ENCODE measurements around the gene EXD2.
"Not testable (repeated sequence)": the region's sequence is repeated elsewhere in the genome, so short reads cannot be mapped to it uniquely, and the experiment has no call there.

Gene EXD2

GRCh38 chr14:69190191-69190590, 1.1 kb upstream of the EXD2 start:
- no peak for DNase-seq (ENCODE audit: low read depth)
- no peak overlapping the region for H3K4me3 ChIP-seq (ENCODE audit: low read depth, low read length)

- H3K4me3 ChIP-seq (ENCODE audit: low read depth, low read length): no peak overlapping the region
- no peak for DNase-seq (ENCODE audit: low read depth)
Measured at GRCh38 chr14:69193721-69194120, 2.4 kb downstream of the EXD2 start.

DNA sequence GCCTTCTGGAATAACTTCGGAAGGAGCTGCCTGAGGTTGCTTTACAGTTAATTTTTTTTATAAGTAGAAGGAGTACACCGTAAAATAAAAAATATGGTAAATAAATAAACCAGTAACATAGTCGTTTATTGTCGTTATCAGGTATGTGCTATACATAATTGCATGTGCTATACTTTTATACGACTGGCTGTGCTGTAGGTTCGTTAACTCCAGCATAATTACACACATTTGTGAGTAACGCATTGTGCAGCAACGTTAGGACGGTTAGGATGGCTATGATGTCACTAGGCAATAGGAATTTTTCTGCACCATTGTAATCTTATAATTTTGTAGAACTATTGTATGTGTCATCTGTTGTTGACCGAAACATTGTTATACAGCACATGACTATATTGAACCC, 8.5 kb downstream of the EXD2 start:
- H3K4me3 ChIP-seq (ENCODE audit: low read depth, low read length): no peak overlapping the region
- no peak for DNase-seq (ENCODE audit: low read depth)

GRCh38 chr14:69204753-69205152, 13.5 kb downstream of the EXD2 start:
- no peak overlapping the region for H3K4me3 ChIP-seq (ENCODE audit: low read depth, low read length)
- DNase-seq (ENCODE audit: low read depth): no peak

DNA sequence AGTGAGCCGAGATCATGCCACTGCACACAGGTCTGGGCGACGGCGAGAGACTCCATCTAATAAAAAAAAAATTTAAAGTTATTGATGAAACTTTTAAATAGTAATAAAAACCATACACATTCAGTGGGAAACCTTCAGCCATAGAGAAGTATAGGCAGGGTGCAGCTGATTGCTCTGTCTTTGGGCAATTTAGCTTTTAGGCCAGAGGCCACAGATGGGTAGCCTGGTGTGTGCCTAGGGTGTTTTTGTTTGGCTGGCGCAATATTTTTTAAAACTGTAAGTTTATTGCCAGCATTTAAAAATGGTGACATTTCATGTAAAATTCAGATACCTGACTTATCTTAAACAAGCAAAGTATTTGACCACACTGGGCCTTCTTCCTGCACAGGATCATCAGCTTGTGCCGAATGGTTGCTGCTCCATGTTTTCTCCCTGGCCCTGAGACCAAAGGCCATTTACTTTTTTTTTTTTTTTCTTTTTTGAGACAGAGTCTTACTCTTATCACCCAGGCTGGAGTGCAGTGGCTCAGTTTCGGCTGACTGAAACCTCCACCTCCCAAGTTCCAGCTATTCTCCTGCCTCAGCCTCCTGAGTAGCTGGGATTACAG, 16.2 kb downstream of the EXD2 start:
- no peak for DNase-seq (ENCODE audit: low read depth)
- H3K4me3 ChIP-seq (ENCODE audit: low read depth, low read length): no peak overlapping the region

DNA sequence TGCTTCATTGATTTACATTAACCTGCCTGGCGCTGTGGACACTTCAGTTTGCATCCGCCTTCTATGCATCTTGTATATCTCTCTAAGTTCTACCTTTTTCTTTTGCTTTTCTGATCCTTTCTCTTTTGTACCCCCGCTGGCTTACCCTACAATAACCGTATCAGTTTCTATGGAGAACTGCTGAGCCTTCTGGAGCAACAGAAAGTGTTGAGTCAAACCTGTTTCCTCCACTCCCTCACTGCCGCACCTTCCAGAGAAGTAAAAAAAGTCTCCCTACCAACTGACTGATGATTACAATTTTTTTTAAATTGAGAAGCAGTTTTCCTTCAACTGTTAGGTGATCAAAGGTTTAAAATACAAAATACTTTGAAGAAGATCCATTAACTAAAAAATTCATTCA, 17.4 kb downstream of the EXD2 start:
- no peak overlapping the region for H3K4me3 ChIP-seq (ENCODE audit: low read depth, low read length)
- no peak for DNase-seq (ENCODE audit: low read depth)

DNA sequence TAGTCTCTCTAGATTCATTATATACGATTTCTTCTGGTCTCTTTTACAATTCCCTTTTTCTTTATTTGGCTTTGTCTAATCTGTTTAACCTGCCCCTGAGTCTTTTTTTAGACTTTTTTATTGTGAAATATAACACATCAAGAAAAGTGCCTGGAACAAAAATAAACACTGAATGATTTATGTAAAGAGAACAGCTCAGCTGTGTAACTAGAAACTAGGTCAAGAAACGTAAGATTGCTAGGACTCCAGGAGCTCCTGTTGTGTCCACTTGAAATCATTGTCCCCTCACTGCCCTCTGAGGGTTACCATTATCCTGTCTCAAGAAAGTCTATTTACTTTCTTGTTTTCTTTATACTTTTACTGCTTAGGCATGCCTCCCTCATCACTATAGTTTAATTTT, 23.1 kb downstream of the EXD2 start:
- no peak for DNase-seq (ENCODE audit: low read depth)
- no peak overlapping the region for H3K4me3 ChIP-seq (ENCODE audit: low read depth, low read length)

- not testable (repeated sequence) for DNase-seq (ENCODE audit: low read depth); H3K4me3 ChIP-seq (ENCODE audit: low read depth, low read length)
Measured at GRCh38 chr14:69217663-69218062, 26.4 kb downstream of the EXD2 start.

- H3K4me3 ChIP-seq (ENCODE audit: low read depth, low read length): no peak overlapping the region
- DNase-seq (ENCODE audit: low read depth): no peak
Measured at GRCh38 chr14:69224946-69225345, 33.6 kb downstream of the EXD2 start.

DNA sequence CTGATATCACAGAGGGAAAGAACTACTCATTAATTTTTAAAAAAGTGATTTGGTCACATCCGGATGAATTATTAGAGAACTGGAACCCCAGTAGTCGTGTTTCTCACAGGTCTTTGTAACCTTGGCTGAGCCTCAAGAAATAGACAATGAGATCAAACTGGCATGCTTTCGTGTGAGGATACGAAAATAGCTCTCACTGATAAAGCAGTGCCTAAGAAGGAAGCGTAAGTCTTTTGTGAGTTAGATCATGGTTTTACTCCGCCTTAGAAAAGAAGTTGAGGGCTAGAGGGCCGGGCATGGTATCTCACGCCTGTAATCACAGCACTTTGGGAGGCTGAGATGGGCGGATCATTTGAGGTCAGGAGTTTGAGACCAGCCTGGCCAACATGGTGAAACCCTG, 34.9 kb downstream of the EXD2 start:
- DNase-seq (ENCODE audit: low read depth): no peak
- H3K4me3 ChIP-seq (ENCODE audit: low read depth, low read length): no peak overlapping the region

DNA sequence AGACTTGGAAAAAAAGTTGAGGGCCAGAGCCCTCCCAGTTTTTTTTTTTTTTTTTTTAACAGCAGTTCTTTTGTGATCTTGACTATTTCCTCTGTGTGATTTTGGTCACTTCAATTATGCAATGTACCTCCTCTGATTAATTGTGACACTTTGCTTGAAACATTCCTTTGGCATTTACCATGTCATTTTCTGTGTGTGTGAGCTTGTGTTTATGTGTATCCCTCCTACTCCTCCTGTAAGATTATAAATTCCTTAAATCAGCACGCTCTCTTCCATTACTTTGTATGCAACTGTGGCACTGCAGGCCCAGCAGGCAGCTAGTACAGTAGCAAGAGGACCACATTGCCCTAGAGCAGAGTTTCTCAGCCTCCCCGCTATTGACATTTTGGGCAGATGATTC, 35.4 kb downstream of the EXD2 start:
- DNase-seq (ENCODE audit: low read depth): no peak
- no peak overlapping the region for H3K4me3 ChIP-seq (ENCODE audit: low read depth, low read length)

DNA sequence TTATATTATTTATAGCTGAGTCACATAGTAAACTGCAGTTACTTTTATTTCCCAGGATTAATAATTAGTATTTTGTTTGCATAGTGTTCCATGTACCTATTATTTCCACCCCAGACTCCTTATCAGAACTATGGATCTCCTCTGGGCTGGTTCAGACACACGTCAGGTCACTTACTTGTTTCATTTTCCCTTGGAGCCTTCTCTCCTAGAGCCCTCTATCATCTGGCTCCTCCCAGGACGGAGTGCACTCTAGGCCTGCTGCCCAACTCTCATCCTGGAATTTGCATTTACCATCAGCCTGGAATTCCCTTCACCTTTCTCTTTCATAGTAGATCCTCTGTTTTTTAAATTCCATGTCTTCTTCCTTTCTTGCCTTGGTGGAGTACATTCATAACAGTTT, 40.2 kb downstream of the EXD2 start:
- DNase-seq (ENCODE audit: low read depth): no peak
- H3K4me3 ChIP-seq (ENCODE audit: low read depth, low read length): no peak overlapping the region

GRCh38 chr14:69232388-69232787, 41.1 kb downstream of the EXD2 start:
- DNase-seq (ENCODE audit: low read depth): no peak

DNA sequence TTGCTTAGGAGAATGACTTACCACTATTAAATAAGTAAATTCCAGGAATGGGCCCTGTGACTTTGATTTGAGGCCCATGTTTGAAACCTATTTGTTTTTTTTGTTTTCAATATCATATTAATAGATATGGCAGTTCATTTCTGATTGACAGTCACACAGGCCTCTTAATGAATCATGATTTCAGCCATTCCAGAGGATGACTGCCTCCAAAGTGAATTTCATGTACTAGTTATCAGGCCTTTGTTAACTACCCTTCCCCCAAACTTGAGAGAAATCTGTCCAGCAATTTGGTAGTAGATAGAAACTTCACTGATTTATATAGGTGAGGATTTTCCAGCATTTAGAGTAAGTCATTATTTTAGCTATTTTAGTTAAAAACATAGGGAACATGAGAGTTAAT, 42.8 kb downstream of the EXD2 start:
- DNase-seq (ENCODE audit: low read depth): no peak
- no peak overlapping the region for H3K4me3 ChIP-seq (ENCODE audit: low read depth, low read length)

More at GRCh38 chr14:69232388-69232787, 41.1 kb downstream of the EXD2 start:
- H3K4me3 ChIP-seq (ENCODE audit: low read depth, low read length): no peak overlapping the region

GRCh38 chr14:69235708-69236107, 44.4 kb downstream of the EXD2 start:
- DNase-seq (ENCODE audit: low read depth): no peak
- no peak overlapping the region for H3K4me3 ChIP-seq (ENCODE audit: low read depth, low read length)

- no peak overlapping the region for H3K4me3 ChIP-seq (ENCODE audit: low read depth, low read length)
Measured at GRCh38 chr14:69237142-69237541, 45.8 kb downstream of the EXD2 start.

GRCh38 chr14:69237584-69237983, 46.3 kb downstream of the EXD2 start:
- no peak overlapping the region for H3K4me3 ChIP-seq (ENCODE audit: low read depth, low read length)
- no peak for DNase-seq (ENCODE audit: low read depth)

More at GRCh38 chr14:69237142-69237541, 45.8 kb downstream of the EXD2 start:
- DNase-seq (ENCODE audit: low read depth): no peak

GRCh38 chr14:69238883-69239282, 47.6 kb downstream of the EXD2 start:
- no peak overlapping the region for H3K4me3 ChIP-seq (ENCODE audit: low read depth, low read length)
- DNase-seq (ENCODE audit: low read depth): no peak

DNA sequence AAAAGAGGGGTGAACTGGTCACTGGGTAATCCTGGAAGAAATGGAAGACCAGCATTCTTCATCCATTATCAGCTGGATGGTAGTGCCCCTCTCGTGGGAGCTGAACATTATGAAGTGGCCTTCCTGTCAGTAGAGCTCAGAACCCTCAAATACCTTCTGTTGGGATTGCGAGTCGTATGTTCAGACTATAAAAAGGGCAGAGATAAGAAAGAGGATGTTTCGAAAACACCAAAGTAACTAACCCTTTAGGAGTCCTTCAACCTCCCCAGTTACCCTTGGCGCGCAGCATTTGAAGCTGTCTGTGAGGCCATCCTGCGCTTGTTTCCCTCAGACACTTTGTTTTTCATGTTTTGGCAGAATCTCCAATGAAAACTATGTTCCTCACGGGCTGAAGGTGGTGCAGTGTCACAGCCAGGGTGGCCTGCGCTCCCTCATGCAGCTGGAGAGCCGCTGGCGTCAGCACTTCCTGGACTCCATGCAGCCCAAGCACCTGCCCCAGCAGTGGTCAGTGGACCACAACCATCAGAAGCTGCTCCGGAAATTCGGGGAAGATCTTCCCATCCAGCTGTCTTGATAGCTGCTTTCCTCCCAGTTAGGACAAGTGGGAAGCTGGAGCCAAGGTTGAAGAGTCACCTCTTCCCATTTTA, 49.4 kb downstream of the EXD2 start:
- no peak overlapping the region for H3K4me3 ChIP-seq (ENCODE audit: low read depth, low read length)
- DNase-seq (ENCODE audit: low read depth): no peak

GRCh38 chr14:69241577-69241976, 50.3 kb downstream of the EXD2 start:
- DNase-seq (ENCODE audit: low read depth): no peak
- H3K4me3 ChIP-seq (ENCODE audit: low read depth, low read length): no peak overlapping the region
